ENCODE results near the gene RPP25. TPM values are rescaled to one million over a fixed set of nuclear protein-coding genes. Genes with fewer than 3 reads are reported as not detected.

RPP25 gene
- total RNA-seq, 1 experiment from 2014 or later = 31.3 TPM

DNA sequence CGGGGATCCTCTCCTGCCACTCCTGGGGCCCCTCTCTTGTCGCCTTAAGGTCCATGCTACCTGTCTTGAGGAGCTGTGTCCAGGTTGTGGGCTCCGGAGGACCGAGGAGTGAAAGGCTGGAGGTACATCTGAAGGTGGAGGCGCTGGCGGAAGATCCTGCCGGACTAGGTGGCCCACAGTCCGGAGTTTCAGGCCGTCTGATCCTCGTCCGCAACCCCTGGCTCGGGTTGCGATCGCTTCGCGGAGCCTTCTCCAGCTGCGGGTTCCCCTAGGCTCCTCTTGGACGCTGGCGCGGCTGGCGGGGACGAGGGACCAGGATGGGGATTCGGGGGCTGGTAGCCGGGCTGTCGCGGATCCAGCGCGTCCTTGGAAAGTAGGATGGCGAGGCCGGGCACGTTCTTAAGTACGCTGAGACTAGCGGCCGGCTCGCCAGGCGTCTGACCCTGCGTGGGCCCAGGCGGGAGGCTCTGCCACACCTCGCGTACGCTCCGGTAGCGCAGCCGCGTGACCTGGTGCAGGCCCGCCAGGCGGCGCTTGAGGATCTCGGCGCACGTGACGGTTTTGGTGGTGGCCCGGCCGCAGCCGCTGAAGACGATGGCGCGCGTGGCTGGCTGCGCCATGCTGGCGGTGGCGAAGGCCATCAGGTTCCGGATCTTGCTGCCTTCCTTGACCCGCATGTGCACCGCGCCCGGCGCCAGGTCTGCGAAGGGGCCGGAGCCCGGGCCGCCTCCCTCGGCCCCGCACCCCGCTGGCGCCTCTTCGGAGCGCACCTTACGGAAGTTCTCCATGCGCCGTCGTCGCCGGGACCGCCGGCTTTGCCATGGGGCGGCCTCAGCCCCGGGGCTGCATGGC, 550 bp downstream of the RPP25 start (continued):
- TF ChIP-seq HMGA2 (CRISPR knock-in tag; IDR thresholded peaks at IDR 0.05) = no peak
- TF ChIP-seq, protein P1, sequence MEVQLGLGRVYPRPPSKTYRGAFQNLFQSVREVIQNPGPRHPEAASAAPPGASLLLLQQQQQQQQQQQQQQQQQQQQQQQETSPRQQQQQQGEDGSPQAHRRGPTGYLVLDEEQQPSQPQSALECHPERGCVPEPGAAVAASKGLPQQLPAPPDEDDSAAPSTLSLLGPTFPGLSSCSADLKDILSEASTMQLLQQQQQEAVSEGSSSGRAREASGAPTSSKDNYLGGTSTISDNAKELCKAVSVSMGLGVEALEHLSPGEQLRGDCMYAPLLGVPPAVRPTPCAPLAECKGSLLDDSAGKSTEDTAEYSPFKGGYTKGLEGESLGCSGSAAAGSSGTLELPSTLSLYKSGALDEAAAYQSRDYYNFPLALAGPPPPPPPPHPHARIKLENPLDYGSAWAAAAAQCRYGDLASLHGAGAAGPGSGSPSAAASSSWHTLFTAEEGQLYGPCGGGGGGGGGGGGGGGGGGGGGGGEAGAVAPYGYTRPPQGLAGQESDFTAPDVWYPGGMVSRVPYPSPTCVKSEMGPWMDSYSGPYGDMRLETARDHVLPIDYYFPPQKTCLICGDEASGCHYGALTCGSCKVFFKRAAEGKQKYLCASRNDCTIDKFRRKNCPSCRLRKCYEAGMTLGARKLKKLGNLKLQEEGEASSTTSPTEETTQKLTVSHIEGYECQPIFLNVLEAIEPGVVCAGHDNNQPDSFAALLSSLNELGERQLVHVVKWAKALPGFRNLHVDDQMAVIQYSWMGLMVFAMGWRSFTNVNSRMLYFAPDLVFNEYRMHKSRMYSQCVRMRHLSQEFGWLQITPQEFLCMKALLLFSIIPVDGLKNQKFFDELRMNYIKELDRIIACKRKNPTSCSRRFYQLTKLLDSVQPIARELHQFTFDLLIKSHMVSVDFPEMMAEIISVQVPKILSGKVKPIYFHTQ (CRISPR knock-in tag; IDR thresholded peaks at IDR 0.05) = no peak
- TF ChIP-seq NR2C2 (CRISPR knock-in tag; IDR thresholded peaks at IDR 0.05) = peak; percentile 85
- peak; percentile 98 for TF ChIP-seq ELF4 (CRISPR knock-in tag; IDR thresholded peaks at IDR 0.05; ENCODE audit: low read depth)
- no peak for TF ChIP-seq EMX1 (CRISPR knock-in tag; IDR thresholded peaks at IDR 0.05)
- no peak for TF ChIP-seq ZNF425 (CRISPR knock-in tag; conservative IDR thresholded peaks at IDR 0.05)
- peak; percentile 99 for TF ChIP-seq CBFB (CRISPR knock-in tag; IDR thresholded peaks at IDR 0.05; ENCODE audit: low read depth)
- peak; percentile 99 for TF ChIP-seq MAX (CRISPR knock-in tag; IDR thresholded peaks at IDR 0.05)
- TF ChIP-seq ZNF281 (CRISPR knock-in tag; IDR thresholded peaks at IDR 0.05) = peak; percentile 98
- peak; percentile 98 for TF ChIP-seq TCF7 (CRISPR knock-in tag; IDR thresholded peaks at IDR 0.05; ENCODE audit: low read depth)
- TF ChIP-seq, protein P2, sequence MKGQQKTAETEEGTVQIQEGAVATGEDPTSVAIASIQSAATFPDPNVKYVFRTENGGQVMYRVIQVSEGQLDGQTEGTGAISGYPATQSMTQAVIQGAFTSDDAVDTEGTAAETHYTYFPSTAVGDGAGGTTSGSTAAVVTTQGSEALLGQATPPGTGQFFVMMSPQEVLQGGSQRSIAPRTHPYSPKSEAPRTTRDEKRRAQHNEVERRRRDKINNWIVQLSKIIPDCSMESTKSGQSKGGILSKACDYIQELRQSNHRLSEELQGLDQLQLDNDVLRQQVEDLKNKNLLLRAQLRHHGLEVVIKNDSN (CRISPR knock-in tag; IDR thresholded peaks at IDR 0.05) = peak; percentile 96
- TF ChIP-seq TEAD1 (CRISPR knock-in tag; IDR thresholded peaks at IDR 0.05) = peak; percentile 61; the same call in 1 of the 2 replicates
- TF ChIP-seq, protein P3, sequence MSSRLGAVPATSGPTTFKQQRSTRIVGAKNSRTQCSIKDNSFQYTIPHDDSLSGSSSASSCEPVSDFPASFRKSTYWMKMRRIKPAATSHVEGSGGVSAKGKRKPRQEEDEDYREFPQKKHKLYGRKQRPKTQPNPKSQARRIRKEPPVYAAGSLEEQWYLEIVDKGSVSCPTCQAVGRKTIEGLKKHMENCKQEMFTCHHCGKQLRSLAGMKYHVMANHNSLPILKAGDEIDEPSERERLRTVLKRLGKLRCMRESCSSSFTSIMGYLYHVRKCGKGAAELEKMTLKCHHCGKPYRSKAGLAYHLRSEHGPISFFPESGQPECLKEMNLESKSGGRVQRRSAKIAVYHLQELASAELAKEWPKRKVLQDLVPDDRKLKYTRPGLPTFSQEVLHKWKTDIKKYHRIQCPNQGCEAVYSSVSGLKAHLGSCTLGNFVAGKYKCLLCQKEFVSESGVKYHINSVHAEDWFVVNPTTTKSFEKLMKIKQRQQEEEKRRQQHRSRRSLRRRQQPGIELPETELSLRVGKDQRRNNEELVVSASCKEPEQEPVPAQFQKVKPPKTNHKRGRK (CRISPR knock-in tag; IDR thresholded peaks at IDR 0.05; ENCODE audit: borderline replicate concordance) = peak; percentile 94; the same call in 1 of the 2 replicates
- peak; percentile 94 for TF ChIP-seq ATF1 (CRISPR knock-in tag; IDR thresholded peaks at IDR 0.05)
- peak; percentile 92; the same call in 1 of the 2 replicates for TF ChIP-seq JUN (CRISPR knock-in tag; IDR thresholded peaks at IDR 0.05)
- TF ChIP-seq ETV6 (CRISPR knock-in tag; IDR thresholded peaks at IDR 0.05) = peak; percentile 97
- TF ChIP-seq FOXP1 (CRISPR knock-in tag; IDR thresholded peaks at IDR 0.05; ENCODE audit: borderline replicate concordance) = peak; percentile 99
- TF ChIP-seq NR3C1 (CRISPR knock-in tag; conservative IDR thresholded peaks at IDR 0.05; ENCODE audit: low read depth) = peak; percentile 95; the same call in 1 of the 2 replicates
- no peak for TF ChIP-seq ZNF396 (CRISPR knock-in tag; IDR thresholded peaks at IDR 0.05; ENCODE audit: borderline replicate concordance)
- TF ChIP-seq ZBTB21 (CRISPR knock-in tag; IDR thresholded peaks at IDR 0.05; ENCODE audit: borderline replicate concordance) = peak; percentile 97
- TF ChIP-seq JAZF1 (CRISPR knock-in tag; IDR thresholded peaks at IDR 0.05) = no peak
- peak; percentile 94 for TF ChIP-seq ATF2 (CRISPR knock-in tag; IDR thresholded peaks at IDR 0.05; ENCODE audit: borderline replicate concordance, low read depth)
- TF ChIP-seq ZNF219 (CRISPR knock-in tag; IDR thresholded peaks at IDR 0.05; ENCODE audit: borderline replicate concordance) = peak; percentile 78; the same call in 1 of the 2 replicates

All from WTC11 (cell line).